ENCODE results near the gene SCGB3A2.

SCGB3A2 gene

GRCh38 chr5:147893820-147894219 lies 15.3 kb downstream of the SCGB3A2 start:
- Histone ChIP-seq H3K36me3 (ENCODE audit: insufficient read depth, low read length) (no peaks in the 10 kb centered on the region), H4K20me1 (ENCODE audit: insufficient read depth, low read length) (no peaks in the 10 kb centered on the region), H3K27ac (ENCODE audit: low read depth, low read length, poor library complexity, severe bottlenecking) (no peak overlapping the region), H3K9me3 (ENCODE audit: low read length) (no peaks in the 10 kb centered on the region), H3K4me2 (ENCODE audit: low read length) (no peak overlapping the region), H3F3A (ENCODE audit: insufficient read depth, low read length) (no peaks in the 10 kb centered on the region), H2AFZ (ENCODE audit: low read length) (no peak overlapping the region), H3K27me3 (ENCODE audit: insufficient read depth, low read length) (no peaks in the 10 kb centered on the region), H3K9ac (ENCODE audit: low read length) (no peak overlapping the region), H3K4me1 (ENCODE audit: insufficient read depth, low read length, severe bottlenecking) (no peaks in the 10 kb centered on the region), H3K4me3 (ENCODE audit: low read depth, low read length, poor library complexity, severe bottlenecking) (no peak overlapping the region), H3K9me2 (ENCODE audit: low read depth, low read length) (no peaks in the 10 kb centered on the region), H3K79me2 (ENCODE audit: insufficient read depth, low read length) (no peaks in the 10 kb centered on the region)
- TF ChIP-seq, protein P1, sequence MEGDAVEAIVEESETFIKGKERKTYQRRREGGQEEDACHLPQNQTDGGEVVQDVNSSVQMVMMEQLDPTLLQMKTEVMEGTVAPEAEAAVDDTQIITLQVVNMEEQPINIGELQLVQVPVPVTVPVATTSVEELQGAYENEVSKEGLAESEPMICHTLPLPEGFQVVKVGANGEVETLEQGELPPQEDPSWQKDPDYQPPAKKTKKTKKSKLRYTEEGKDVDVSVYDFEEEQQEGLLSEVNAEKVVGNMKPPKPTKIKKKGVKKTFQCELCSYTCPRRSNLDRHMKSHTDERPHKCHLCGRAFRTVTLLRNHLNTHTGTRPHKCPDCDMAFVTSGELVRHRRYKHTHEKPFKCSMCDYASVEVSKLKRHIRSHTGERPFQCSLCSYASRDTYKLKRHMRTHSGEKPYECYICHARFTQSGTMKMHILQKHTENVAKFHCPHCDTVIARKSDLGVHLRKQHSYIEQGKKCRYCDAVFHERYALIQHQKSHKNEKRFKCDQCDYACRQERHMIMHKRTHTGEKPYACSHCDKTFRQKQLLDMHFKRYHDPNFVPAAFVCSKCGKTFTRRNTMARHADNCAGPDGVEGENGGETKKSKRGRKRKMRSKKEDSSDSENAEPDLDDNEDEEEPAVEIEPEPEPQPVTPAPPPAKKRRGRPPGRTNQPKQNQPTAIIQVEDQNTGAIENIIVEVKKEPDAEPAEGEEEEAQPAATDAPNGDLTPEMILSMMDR (IDR thresholded peaks at IDR 0.05; ENCODE audit: low read length) = no peak
- no peak for TF ChIP-seq EZH2 (IDR thresholded peaks at IDR 0.05; ENCODE audit: borderline replicate concordance, low read length)

GRCh38 chr5:147895864-147896263 lies 17.4 kb downstream of the SCGB3A2 start:
- Histone ChIP-seq H3K79me2 (ENCODE audit: insufficient read depth, low read length) (no peaks in the 10 kb centered on the region), H3K27me3 (ENCODE audit: insufficient read depth, low read length) (no peaks in the 10 kb centered on the region), H3K36me3 (ENCODE audit: insufficient read depth, low read length) (no peaks in the 10 kb centered on the region), H2AFZ (ENCODE audit: low read length) (no peak overlapping the region), H3K9me2 (ENCODE audit: low read depth, low read length) (no peaks in the 10 kb centered on the region), H3K9me3 (ENCODE audit: low read length) (no peaks in the 10 kb centered on the region), H3K27ac (ENCODE audit: low read depth, low read length, poor library complexity, severe bottlenecking) (no peak overlapping the region), H3K4me3 (ENCODE audit: low read depth, low read length, poor library complexity, severe bottlenecking) (no peak overlapping the region), H4K20me1 (ENCODE audit: insufficient read depth, low read length) (no peaks in the 10 kb centered on the region), H3K9ac (ENCODE audit: low read length) (no peak overlapping the region), H3F3A (ENCODE audit: insufficient read depth, low read length) (no peaks in the 10 kb centered on the region), H3K4me1 (ENCODE audit: insufficient read depth, low read length, severe bottlenecking) (no peaks in the 10 kb centered on the region), H3K4me2 (ENCODE audit: low read length) (no peak overlapping the region)
- TF ChIP-seq, protein P1 (IDR thresholded peaks at IDR 0.05; ENCODE audit: low read length) = no peak
- no peak for TF ChIP-seq EZH2 (IDR thresholded peaks at IDR 0.05; ENCODE audit: borderline replicate concordance, low read length)

DNA sequence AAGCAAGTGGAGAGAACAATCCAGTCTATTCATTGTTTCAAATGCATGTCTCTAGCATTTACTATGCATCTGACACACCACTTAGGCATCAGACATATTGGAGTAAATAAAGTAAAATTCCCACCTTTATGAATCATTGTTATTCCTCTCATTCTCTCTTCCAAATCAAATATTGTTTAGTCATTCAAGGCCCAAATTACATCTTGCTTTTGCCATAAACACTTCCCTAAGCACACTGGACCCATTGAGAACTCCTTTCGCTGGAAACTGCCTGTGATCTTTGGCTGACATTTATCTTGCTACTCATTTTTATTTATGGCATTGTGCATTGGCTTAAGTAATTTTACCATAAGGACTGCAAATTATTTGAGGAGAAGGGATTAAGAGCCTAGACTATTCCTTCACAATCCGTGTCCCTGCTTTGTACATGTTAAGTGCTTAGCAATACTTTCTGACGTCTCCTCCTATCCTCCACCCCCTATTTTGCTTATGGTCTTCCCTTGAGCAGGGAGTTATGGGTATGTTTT lies 20.4 kb downstream of the SCGB3A2 start:
- Histone ChIP-seq H3K9me3 (ENCODE audit: low read length) (no peaks in the 10 kb centered on the region), H3K4me1 (ENCODE audit: insufficient read depth, low read length, severe bottlenecking) (no peaks in the 10 kb centered on the region), H3K4me3 (ENCODE audit: low read depth, low read length, poor library complexity, severe bottlenecking) (no peak overlapping the region), H3K27ac (ENCODE audit: low read depth, low read length, poor library complexity, severe bottlenecking) (no peak overlapping the region), H3K9ac (ENCODE audit: low read length) (no peak overlapping the region), H3K79me2 (ENCODE audit: insufficient read depth, low read length) (no peaks in the 10 kb centered on the region), H2AFZ (ENCODE audit: low read length) (no peak overlapping the region), H3K9me2 (ENCODE audit: low read depth, low read length) (no peaks in the 10 kb centered on the region), H3K27me3 (ENCODE audit: insufficient read depth, low read length) (no peaks in the 10 kb centered on the region), H3K36me3 (ENCODE audit: insufficient read depth, low read length) (no peaks in the 10 kb centered on the region), H3F3A (ENCODE audit: insufficient read depth, low read length) (no peaks in the 10 kb centered on the region), H4K20me1 (ENCODE audit: insufficient read depth, low read length) (no peaks in the 10 kb centered on the region), H3K4me2 (ENCODE audit: low read length) (no peak overlapping the region)
- TF ChIP-seq, protein P1 (IDR thresholded peaks at IDR 0.05; ENCODE audit: low read length) = no peak
- TF ChIP-seq EZH2 (IDR thresholded peaks at IDR 0.05; ENCODE audit: borderline replicate concordance, low read length) = no peak
